Mesothelial cell of epicardium (in vitro differentiated cells): ENCODE results near the gene ZBED1. TPM values are rescaled to one million over a fixed set of nuclear protein-coding genes. Genes with fewer than 3 reads are reported as not detected.

ENCODE experiments used
- DNase-seq, 2 experiments: peaks; one replicate each; pipeline ENCODE4 v3.0.0; 2021; ENCODE audit warnings: low spot score in 2 of 2; ENCODE audit not compliant: unreplicated experiment in 2 of 2
- H3K27ac Mint-ChIP-seq: 2 replicates; pipeline ENCODE4 v1.8.0; 2021; ENCODE audit warnings: mixed read lengths
- H3K27me3 Mint-ChIP-seq: 2 replicates; pipeline ENCODE4 v1.8.0; 2021; ENCODE audit warnings: low read depth, mixed read lengths
- H3K36me3 Mint-ChIP-seq: 2 replicates; pipeline ENCODE4 v1.8.0; 2021; ENCODE audit warnings: mixed read lengths
- H3K4me1 Mint-ChIP-seq: 2 replicates; pipeline ENCODE4 v1.8.0; 2021; ENCODE audit warnings: mixed read lengths
- H3K4me3 Mint-ChIP-seq: 2 replicates; pipeline ENCODE4 v1.8.0; 2021; ENCODE audit warnings: mild to moderate bottlenecking, moderate library complexity, mixed read lengths
- H3K9me3 Mint-ChIP-seq: 2 replicates; pipeline ENCODE4 v1.8.0; 2021; ENCODE audit warnings: mixed read lengths
- total RNA-seq: library from RNA; stranded (reverse); gene quantifications from 3 replicates; pipeline ENCODE4 v1.2.1, GENCODE V29; 2021
- TF ChIP-seq, protein P1 (sequence below): fragments of 200-600 bp; sonication (generic); IDR thresholded peaks from one replicate; pipeline ENCODE4 v1.5.0; 2021; ENCODE audit warnings: antibody characterized with exemption; ENCODE audit not compliant: unreplicated experiment

ZBED1 gene
- total RNA-seq, 1 donor from 2014 or later: 46.3 TPM

DNA sequence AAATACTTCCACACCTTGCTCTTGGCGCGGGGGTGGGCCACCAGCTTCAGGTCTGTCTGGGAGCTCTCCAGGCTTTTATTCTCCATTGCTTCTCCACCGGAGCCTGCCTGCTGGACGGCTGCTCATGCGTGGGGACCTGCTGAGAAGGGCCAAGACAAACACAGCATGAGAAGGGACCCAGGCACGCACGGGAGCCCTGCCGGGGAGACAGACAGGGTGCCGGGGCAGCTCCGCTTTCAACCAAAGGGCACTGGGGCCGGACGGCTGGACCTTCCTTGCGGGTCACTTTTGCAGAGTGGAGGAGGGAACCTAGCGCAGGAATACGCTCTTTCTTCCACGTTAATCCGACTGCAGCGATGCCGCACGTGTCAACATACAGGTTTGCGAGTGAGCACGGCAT lies 10.1 kb downstream of the ZBED1 start:
- Mint-ChIP-seq H3K36me3 (peaks cover 51% of the 10 kb centered on the region), H3K9me3 (no peaks in the 10 kb centered on the region), H3K4me3 (no peak overlapping the region)

DNA sequence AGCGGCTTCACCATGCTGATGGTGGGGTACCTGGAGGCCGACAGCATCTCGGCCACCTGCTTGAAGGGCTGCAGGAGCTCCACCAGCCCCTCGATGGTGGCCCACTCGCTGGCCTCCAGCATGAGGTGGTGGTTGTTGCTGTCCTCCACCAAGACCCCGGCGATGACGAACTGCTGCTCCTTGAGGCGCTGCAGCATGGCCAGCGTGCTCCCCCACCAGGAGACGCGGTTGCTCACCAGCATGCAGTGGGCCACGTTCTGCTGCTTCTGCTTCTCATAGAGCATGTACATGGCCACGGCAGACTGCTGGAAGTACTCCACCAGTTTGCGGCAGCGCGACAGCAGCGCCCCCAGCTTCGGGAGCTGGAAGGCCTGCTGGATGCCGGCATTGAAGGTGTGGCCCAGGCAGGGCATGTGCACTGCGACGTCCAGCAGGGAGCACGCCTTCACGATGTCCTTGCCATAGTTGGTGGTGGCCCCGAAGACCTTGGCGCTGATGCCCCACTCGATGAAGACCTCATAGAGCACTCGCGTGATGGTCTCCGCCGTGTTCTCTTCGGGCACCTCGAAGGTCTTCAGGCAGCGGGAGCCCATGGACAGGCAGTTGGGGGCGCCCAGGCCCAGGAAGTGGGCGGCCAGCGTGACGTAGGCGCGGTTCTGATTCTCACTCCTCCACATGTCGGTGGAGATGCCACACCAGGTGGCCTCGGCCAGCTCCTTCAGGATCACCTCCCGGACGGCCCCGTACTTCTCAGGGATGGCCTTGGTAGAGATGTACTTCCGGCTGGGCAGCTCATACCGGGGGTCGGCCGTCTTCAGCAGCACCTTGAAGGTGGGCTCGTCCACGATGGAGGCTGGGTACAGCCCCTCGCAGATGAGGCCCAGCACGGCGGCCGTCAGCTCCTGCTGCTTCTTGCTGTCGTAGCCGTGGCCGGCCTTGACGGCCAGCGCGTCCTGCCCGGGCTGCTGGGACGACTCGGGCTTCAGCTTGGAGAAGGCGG lies 11.0 kb downstream of the ZBED1 start:
- Mint-ChIP-seq H3K27ac (no peak overlapping the region), H3K4me3 (no peak overlapping the region), H3K36me3 (peaks cover 51% of the 10 kb centered on the region), H3K27me3 (no peaks in the 10 kb centered on the region), H3K9me3 (no peaks in the 10 kb centered on the region), H3K4me1 (peaks cover 7% of the 10 kb centered on the region)
- no peak for DNase-seq
- TF ChIP-seq, protein P1, sequence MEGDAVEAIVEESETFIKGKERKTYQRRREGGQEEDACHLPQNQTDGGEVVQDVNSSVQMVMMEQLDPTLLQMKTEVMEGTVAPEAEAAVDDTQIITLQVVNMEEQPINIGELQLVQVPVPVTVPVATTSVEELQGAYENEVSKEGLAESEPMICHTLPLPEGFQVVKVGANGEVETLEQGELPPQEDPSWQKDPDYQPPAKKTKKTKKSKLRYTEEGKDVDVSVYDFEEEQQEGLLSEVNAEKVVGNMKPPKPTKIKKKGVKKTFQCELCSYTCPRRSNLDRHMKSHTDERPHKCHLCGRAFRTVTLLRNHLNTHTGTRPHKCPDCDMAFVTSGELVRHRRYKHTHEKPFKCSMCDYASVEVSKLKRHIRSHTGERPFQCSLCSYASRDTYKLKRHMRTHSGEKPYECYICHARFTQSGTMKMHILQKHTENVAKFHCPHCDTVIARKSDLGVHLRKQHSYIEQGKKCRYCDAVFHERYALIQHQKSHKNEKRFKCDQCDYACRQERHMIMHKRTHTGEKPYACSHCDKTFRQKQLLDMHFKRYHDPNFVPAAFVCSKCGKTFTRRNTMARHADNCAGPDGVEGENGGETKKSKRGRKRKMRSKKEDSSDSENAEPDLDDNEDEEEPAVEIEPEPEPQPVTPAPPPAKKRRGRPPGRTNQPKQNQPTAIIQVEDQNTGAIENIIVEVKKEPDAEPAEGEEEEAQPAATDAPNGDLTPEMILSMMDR: no peak

More for the DNA sequence above, 10.1 kb downstream of the ZBED1 start:
- TF ChIP-seq, protein P1: no peak
- peaks cover 3% of the 10 kb centered on the region for H3K4me1 Mint-ChIP-seq
- no peak for DNase-seq
- H3K27me3 Mint-ChIP-seq: no peaks in the 10 kb centered on the region
- H3K27ac Mint-ChIP-seq: no peak overlapping the region

DNA sequence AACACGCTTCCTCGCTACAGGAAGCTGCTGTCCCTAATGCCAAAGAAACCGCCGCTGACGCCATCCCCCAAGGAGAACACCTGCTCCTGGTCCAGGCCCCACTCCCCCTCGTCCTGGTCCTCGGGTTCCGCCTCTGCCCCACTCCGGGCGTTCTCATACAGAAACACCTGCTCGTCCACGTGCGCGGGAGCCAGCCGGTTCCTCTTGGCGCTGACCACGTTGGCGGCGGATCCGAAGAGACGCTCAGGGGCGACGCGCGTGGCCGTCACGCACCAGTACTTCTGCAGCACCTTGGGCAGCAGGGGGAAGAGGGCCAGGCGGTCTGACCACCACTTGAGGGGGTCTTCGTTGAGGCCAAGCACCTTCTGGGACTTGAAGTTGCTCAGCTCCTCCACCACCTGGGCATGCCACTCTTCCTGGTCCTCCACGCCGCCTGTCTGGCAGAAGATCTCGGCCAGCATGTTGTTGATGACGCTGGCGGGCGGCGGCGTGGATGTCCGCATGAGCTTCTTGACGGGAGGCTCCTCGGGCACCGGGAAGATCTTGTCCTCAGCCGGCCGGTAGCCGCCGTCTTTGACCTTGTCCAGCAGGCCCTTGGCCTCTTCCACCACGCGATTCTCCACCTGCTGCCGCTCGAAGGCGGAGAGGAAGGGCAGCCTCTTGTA lies 12.0 kb downstream of the ZBED1 start:
- H3K36me3 Mint-ChIP-seq: peaks cover 51% of the 10 kb centered on the region
- DNase-seq: no peak

DNA sequence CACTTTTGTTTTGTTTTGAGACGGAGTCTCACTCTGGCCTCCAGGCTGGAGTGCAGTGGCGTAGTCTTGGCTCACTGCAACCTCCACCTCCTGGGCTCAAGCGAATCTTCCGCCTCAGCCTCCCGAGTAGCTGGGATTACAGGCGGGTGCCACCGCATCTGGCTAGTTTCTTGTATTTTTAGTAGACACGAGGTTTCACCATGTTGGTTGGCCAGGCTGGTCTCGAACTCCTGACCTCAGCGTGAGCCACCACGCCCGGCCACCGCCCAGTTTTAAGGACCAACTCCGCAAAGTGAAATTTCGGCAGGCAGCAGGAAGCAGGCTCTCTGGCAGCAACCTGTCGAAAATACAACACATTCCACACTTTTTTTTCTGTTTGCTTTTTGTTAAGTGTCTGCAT lies 13.4 kb downstream of the ZBED1 start:
- Mint-ChIP-seq H3K4me3 (no peak overlapping the region), H3K4me1 (peaks cover 4% of the 10 kb centered on the region), H3K9me3 (no peaks in the 10 kb centered on the region), H3K27me3 (no peaks in the 10 kb centered on the region), H3K27ac (peak overlapping the region; percentile 39), H3K36me3 (peaks cover 52% of the 10 kb centered on the region)
- TF ChIP-seq, protein P1: no peak
- no peak for DNase-seq

More for the DNA sequence above, 12.0 kb downstream of the ZBED1 start:
- TF ChIP-seq, protein P1: no peak
- no peak overlapping the region for H3K27ac Mint-ChIP-seq
- H3K4me3 Mint-ChIP-seq: no peak overlapping the region
- H3K4me1 Mint-ChIP-seq: peaks cover 7% of the 10 kb centered on the region
- H3K9me3 Mint-ChIP-seq: no peaks in the 10 kb centered on the region
- H3K27me3 Mint-ChIP-seq: no peaks in the 10 kb centered on the region

DNA sequence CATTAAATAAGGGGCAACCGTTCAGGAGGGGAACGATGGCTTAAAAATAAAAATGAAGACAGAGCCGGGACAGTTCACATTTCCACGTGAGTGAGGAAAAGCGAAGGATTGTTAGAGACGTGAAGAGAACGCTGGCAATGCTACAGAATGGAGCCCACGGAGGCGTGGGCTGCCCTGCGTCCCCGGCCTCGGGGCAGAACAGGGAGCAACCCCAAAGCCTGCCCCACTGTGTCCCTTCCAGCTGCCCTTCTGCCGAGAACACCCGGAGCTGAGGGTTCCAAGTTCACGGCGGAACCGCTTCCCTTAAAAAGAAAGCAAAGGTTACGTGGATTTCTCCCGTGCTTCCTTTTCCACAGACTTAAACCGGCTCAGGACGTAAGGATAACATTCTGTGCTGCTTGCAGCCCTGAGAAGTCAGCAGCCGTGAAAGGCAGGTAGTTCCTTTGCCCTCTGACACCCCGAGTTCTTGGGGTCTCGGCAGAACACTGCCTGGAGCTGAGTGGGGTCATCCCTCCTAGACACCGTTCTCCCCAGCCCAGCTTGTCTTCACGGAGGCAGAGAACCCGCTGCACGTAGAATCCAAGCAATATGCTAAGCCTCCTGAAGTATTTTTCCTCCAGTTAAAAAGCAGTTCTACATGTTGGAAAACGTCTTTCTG lies 14.2 kb downstream of the ZBED1 start:
- Mint-ChIP-seq H3K27me3 (no peaks in the 10 kb centered on the region), H3K27ac (peak overlapping the region; percentile 39)

More for the DNA sequence above, 14.2 kb downstream of the ZBED1 start:
- H3K36me3 Mint-ChIP-seq: peaks cover 47% of the 10 kb centered on the region
- H3K9me3 Mint-ChIP-seq: no peaks in the 10 kb centered on the region
- TF ChIP-seq, protein P1: no peak
- DNase-seq: no peak
- no peak overlapping the region for H3K4me3 Mint-ChIP-seq
- peaks cover 4% of the 10 kb centered on the region for H3K4me1 Mint-ChIP-seq
